ENCODE results near the gene SGF29. TPM values are rescaled to one million over a fixed set of nuclear protein-coding genes. Genes with fewer than 3 reads are reported as not detected.
"Not testable (repeated sequence)": the region's sequence is repeated elsewhere in the genome, so short reads cannot be mapped to it uniquely, and the experiment has no call there.

The SGF29 gene
- total RNA-seq, 1 experiment from 2014 or later: 44.7 TPM

DNA sequence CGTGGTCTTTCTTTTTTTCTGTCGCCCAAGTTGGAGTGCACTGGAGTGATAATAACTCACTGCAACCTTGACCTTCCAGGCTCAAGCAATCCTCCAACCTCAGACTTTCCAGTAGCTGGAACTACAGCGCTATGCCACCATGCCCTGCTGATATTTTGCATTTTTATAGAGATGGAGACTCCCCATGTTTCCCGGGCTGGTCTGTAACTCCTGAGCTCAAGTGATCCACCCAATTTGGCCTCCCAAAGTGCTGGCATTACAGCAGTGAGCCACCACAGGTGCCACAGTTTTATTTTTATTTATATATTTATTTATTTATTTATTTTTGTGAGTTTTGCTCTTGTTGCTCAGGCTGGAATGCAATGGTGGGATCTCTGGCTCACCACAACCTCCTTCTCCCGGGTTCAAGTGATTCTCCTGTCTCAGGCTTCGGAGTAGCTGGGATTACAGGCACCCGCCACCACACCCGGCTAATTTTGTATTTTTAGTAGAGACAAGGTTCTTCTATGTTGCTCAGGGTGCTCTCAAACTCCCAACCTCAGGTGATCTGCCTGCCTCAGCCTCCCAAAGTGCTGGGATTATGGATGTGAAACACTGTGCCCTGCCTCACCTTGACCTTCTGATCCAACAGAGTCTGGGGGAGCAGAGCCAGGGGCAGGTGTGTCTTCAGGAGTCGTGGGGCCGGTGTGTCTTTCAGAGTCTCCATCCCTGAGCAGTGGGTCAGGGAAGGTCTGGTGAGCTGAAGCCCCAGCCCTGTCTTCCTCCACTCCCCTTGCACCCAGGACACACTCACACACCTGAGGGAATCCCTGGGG, 54.2 kb downstream of the SGF29 start:
- H3K9me2 ChIP-seq (replicated peaks; ENCODE audit: insufficient read depth, low read length); H3K4me2 ChIP-seq (ENCODE audit: low read depth, low read length, poor library complexity, severe bottlenecking): not testable (repeated sequence)
- peaks cover 12% of the 10 kb centered on the region; the same call in 1 of the 2 replicates for H3K36me3 ChIP-seq (ENCODE audit: insufficient read depth, low read length)

DNA sequence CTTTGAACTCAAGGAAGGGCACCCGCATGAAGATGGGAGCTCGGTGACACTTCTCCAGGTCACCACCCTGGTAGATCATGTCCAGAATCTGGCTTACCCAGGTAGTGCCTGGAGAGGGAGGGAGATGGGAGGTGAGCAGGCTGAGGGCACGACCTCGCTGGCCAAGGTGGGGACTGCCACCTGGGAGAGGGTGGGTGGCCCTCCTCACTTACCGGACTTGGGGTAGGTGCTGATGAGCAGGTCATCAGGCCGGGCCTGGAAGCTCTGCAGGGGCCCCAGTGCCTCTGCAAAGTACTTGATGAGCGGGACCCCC, 54.7 kb downstream of the SGF29 start:
- not testable (repeated sequence) for H3K9me2 ChIP-seq (replicated peaks; ENCODE audit: insufficient read depth, low read length); H2AFZ ChIP-seq (ENCODE audit: low read length); H3K27ac ChIP-seq (ENCODE audit: low read length); H3K27me3 ChIP-seq (ENCODE audit: low read length); H3K4me2 ChIP-seq (ENCODE audit: low read depth, low read length, poor library complexity, severe bottlenecking); H3K4me3 ChIP-seq (ENCODE audit: low read length); H3K9me3 ChIP-seq (ENCODE audit: low read length); H4K20me1 ChIP-seq (ENCODE audit: insufficient read depth, low read depth, low read length); H3K9ac ChIP-seq (ENCODE audit: low read length); DNase-seq
- peaks cover 12% of the 10 kb centered on the region; the same call in 1 of the 2 replicates for H3K36me3 ChIP-seq (ENCODE audit: insufficient read depth, low read length)
- peaks cover 10% of the 10 kb centered on the region; the same call in 1 of the 2 replicates for H3K79me2 ChIP-seq (ENCODE audit: low read length)
- peaks cover 37% of the 10 kb centered on the region for H3K4me1 ChIP-seq (ENCODE audit: low read length)

More for the DNA sequence above, 54.2 kb downstream of the SGF29 start:
- H3K9me3 ChIP-seq (ENCODE audit: low read length); H2AFZ ChIP-seq (ENCODE audit: low read length); H3K27me3 ChIP-seq (ENCODE audit: low read length); H3K9ac ChIP-seq (ENCODE audit: low read length); H4K20me1 ChIP-seq (ENCODE audit: insufficient read depth, low read depth, low read length); H3K4me3 ChIP-seq (ENCODE audit: low read length): not testable (repeated sequence)
- Histone ChIP-seq H3K79me2 (ENCODE audit: low read length) (peaks cover 10% of the 10 kb centered on the region; the same call in 1 of the 2 replicates), H3K27ac (ENCODE audit: low read length) (peak overlapping the region; percentile 37; the same call in 1 of the 2 replicates), H3K4me1 (ENCODE audit: low read length) (peaks cover 42% of the 10 kb centered on the region)
- peak; percentile 49 for DNase-seq

GRCh38 chr16:28608867-28609596, 55.3 kb downstream of the SGF29 start:
- peak overlapping the region; percentile 91 for H3K27ac ChIP-seq (ENCODE audit: low read length)
- not testable (repeated sequence) for H3K9me3 ChIP-seq (ENCODE audit: low read length); H2AFZ ChIP-seq (ENCODE audit: low read length); H3K27me3 ChIP-seq (ENCODE audit: low read length); H3K4me3 ChIP-seq (ENCODE audit: low read length); H3K9me2 ChIP-seq (replicated peaks; ENCODE audit: insufficient read depth, low read length); H3K9ac ChIP-seq (ENCODE audit: low read length); H3K4me2 ChIP-seq (ENCODE audit: low read depth, low read length, poor library complexity, severe bottlenecking); H4K20me1 ChIP-seq (ENCODE audit: insufficient read depth, low read depth, low read length); DNase-seq
- H3K4me1 ChIP-seq (ENCODE audit: low read length): peaks cover 34% of the 10 kb centered on the region
- H3K36me3 ChIP-seq (ENCODE audit: insufficient read depth, low read length): peaks cover 12% of the 10 kb centered on the region; the same call in 1 of the 2 replicates
- H3K79me2 ChIP-seq (ENCODE audit: low read length): peaks cover 10% of the 10 kb centered on the region; the same call in 1 of the 2 replicates

GRCh38 chr16:28609631-28610594, 56.2 kb downstream of the SGF29 start, which contains the start of gene SULT1A1:
Gene SULT1A1 (minus strand): TSS chr16:28610044. CDS start chr16:28608855, 1,189 bp downstream.
- Histone ChIP-seq H3K9me2 (replicated peaks; ENCODE audit: insufficient read depth, low read length) (no peaks in the 10 kb centered on the region), H3K9me3 (ENCODE audit: low read length) (no peaks in the 10 kb centered on the region), H3K4me2 (ENCODE audit: low read depth, low read length, poor library complexity, severe bottlenecking) (peak within 1 kb of the TSS; percentile 36), H3K4me1 (ENCODE audit: low read length) (peaks cover 32% of the 10 kb centered on the region), H2AFZ (ENCODE audit: low read length) (no peak within 1 kb of the TSS), H3K79me2 (ENCODE audit: low read length) (peaks cover 10% of the 10 kb centered on the region; the same call in 1 of the 2 replicates), H4K20me1 (ENCODE audit: insufficient read depth, low read depth, low read length) (no peaks in the 10 kb centered on the region), H3K4me3 (ENCODE audit: low read length) (no peak within 1 kb of the TSS), H3K9ac (ENCODE audit: low read length) (peak within 1 kb of the TSS; percentile 47), H3K27me3 (ENCODE audit: low read length) (no peaks in the 10 kb centered on the region), H3K27ac (ENCODE audit: low read length) (peak within 1 kb of the TSS; percentile 91), H3K36me3 (ENCODE audit: insufficient read depth, low read length) (peaks cover 12% of the 10 kb centered on the region; the same call in 1 of the 2 replicates)
- DNase-seq: peak; percentile 51

GRCh38 chr16:28610595-28611191, 57.0 kb downstream of the SGF29 start:
- Histone ChIP-seq H3K36me3 (ENCODE audit: insufficient read depth, low read length) (peaks cover 12% of the 10 kb centered on the region; the same call in 1 of the 2 replicates), H3K27me3 (ENCODE audit: low read length) (no peaks in the 10 kb centered on the region), H3K4me3 (ENCODE audit: low read length) (no peak overlapping the region), H3K9ac (ENCODE audit: low read length) (peak overlapping the region; percentile 47), H4K20me1 (ENCODE audit: insufficient read depth, low read depth, low read length) (no peaks in the 10 kb centered on the region), H3K27ac (ENCODE audit: low read length) (peak overlapping the region; percentile 91), H2AFZ (ENCODE audit: low read length) (no peak overlapping the region), H3K79me2 (ENCODE audit: low read length) (peaks cover 10% of the 10 kb centered on the region; the same call in 1 of the 2 replicates), H3K9me3 (ENCODE audit: low read length) (no peaks in the 10 kb centered on the region), H3K4me2 (ENCODE audit: low read depth, low read length, poor library complexity, severe bottlenecking) (peak overlapping the region; percentile 36), H3K4me1 (ENCODE audit: low read length) (peaks cover 34% of the 10 kb centered on the region), H3K9me2 (replicated peaks; ENCODE audit: insufficient read depth, low read length) (no peaks in the 10 kb centered on the region)
- DNase-seq: peak; percentile 61

- peaks cover 52% of the 10 kb centered on the region for H3K4me1 ChIP-seq (ENCODE audit: low read length)
- H3K9me3 ChIP-seq (ENCODE audit: low read length); H2AFZ ChIP-seq (ENCODE audit: low read length); H3K4me3 ChIP-seq (ENCODE audit: low read length); DNase-seq; H3K27me3 ChIP-seq (ENCODE audit: low read length); H3K9ac ChIP-seq (ENCODE audit: low read length); H3K9me2 ChIP-seq (replicated peaks; ENCODE audit: insufficient read depth, low read length); H3K4me2 ChIP-seq (ENCODE audit: low read depth, low read length, poor library complexity, severe bottlenecking); H4K20me1 ChIP-seq (ENCODE audit: insufficient read depth, low read depth, low read length); H3K27ac ChIP-seq (ENCODE audit: low read length): not testable (repeated sequence)
- H3K79me2 ChIP-seq (ENCODE audit: low read length): peaks cover 10% of the 10 kb centered on the region; the same call in 1 of the 2 replicates
- H3K36me3 ChIP-seq (ENCODE audit: insufficient read depth, low read length): peaks cover 20% of the 10 kb centered on the region; the same call in 1 of the 2 replicates
Measured at GRCh38 chr16:28612359-28613280, 58.9 kb downstream of the SGF29 start.

DNA sequence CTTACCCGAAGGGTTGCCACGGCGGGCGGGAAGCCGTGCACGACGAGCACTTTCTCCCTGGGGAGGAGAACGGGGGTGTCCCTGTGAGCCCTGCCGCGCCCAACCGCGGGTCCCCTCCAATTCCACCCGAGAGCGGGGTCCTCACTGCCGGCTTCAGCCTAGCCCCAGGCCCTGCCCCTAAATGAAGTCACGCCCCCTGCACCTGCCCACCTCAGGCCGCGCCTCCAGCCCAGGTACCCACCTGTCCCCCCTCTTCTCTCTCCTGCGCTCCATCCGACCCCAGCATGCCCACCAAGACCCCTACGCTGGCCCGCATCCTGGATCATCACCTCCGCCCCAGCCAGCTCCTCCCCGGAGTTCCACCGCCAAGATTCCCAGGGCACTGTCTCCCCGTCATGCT, 60.2 kb downstream of the SGF29 start:
- not testable (repeated sequence) for H3K9me3 ChIP-seq (ENCODE audit: low read length); H4K20me1 ChIP-seq (ENCODE audit: insufficient read depth, low read depth, low read length); H3K4me2 ChIP-seq (ENCODE audit: low read depth, low read length, poor library complexity, severe bottlenecking); H3K9ac ChIP-seq (ENCODE audit: low read length); H3K9me2 ChIP-seq (replicated peaks; ENCODE audit: insufficient read depth, low read length); H3K27me3 ChIP-seq (ENCODE audit: low read length); H3K4me3 ChIP-seq (ENCODE audit: low read length); H2AFZ ChIP-seq (ENCODE audit: low read length)
- peak; percentile 65 for DNase-seq
- H3K4me1 ChIP-seq (ENCODE audit: low read length): peaks cover 65% of the 10 kb centered on the region
- H3K79me2 ChIP-seq (ENCODE audit: low read length): peaks cover 10% of the 10 kb centered on the region; the same call in 1 of the 2 replicates
- peaks cover 25% of the 10 kb centered on the region; the same call in 1 of the 2 replicates for H3K36me3 ChIP-seq (ENCODE audit: insufficient read depth, low read length)
- H3K27ac ChIP-seq (ENCODE audit: low read length): peak overlapping the region; percentile 86
